ENCODE results near the gene SLC27A2.

DNA sequence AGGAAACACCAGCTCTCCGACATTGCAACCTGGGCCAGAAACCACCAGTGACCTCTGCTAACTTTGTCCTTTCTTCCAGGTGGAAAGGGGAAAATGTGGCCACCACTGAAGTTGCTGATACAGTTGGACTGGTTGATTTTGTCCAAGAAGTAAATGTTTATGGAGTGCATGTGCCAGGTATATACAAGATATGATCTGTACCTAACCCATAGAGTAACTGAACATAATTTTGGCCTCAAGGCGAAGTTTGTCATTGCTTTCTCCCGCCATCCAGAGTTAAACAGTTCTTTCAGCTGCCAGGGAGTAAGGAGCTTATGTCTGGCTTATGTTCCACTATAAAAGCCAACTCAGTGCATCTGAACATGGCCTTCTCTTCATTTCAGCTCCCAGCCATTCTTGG lies 46.9 kb downstream of the SLC27A2 start:
- TF ChIP-seq, protein P1, sequence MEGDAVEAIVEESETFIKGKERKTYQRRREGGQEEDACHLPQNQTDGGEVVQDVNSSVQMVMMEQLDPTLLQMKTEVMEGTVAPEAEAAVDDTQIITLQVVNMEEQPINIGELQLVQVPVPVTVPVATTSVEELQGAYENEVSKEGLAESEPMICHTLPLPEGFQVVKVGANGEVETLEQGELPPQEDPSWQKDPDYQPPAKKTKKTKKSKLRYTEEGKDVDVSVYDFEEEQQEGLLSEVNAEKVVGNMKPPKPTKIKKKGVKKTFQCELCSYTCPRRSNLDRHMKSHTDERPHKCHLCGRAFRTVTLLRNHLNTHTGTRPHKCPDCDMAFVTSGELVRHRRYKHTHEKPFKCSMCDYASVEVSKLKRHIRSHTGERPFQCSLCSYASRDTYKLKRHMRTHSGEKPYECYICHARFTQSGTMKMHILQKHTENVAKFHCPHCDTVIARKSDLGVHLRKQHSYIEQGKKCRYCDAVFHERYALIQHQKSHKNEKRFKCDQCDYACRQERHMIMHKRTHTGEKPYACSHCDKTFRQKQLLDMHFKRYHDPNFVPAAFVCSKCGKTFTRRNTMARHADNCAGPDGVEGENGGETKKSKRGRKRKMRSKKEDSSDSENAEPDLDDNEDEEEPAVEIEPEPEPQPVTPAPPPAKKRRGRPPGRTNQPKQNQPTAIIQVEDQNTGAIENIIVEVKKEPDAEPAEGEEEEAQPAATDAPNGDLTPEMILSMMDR (conservative IDR thresholded peaks at IDR 0.05 in 1 of 2, IDR thresholded peaks at IDR 0.05 in 1 of 2; ENCODE audit: extremely low read depth in 1 of 2, insufficient read depth in 1 of 2, low read depth in 1 of 2, low read length in 2 of 2) = no peak
- TF ChIP-seq EZH2 (IDR thresholded peaks at IDR 0.05; ENCODE audit: borderline replicate concordance, low read length) = no peak
